ENCODE measurements around the gene TAF11L2.

DNA sequence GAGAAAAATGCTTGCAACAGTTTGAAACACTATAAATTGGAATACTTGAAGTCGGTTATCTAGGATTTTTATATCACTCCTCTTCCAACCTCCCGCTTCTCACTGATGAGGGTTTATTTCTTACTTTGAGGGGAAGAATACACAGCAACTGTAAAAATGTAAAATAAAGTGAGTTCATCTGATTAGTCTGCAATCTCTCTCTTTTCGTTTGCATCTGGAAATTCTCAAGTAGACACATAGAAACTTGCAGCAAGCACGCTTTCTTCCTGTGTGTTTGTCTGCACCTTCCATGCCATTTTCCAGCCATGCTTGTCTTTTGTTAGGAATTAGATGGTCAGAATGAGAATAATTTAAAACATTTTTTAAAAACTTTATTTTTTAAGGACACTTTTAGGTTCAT lies 45.1 kb upstream of the TAF11L2 start:
- TF ChIP-seq, protein P1, sequence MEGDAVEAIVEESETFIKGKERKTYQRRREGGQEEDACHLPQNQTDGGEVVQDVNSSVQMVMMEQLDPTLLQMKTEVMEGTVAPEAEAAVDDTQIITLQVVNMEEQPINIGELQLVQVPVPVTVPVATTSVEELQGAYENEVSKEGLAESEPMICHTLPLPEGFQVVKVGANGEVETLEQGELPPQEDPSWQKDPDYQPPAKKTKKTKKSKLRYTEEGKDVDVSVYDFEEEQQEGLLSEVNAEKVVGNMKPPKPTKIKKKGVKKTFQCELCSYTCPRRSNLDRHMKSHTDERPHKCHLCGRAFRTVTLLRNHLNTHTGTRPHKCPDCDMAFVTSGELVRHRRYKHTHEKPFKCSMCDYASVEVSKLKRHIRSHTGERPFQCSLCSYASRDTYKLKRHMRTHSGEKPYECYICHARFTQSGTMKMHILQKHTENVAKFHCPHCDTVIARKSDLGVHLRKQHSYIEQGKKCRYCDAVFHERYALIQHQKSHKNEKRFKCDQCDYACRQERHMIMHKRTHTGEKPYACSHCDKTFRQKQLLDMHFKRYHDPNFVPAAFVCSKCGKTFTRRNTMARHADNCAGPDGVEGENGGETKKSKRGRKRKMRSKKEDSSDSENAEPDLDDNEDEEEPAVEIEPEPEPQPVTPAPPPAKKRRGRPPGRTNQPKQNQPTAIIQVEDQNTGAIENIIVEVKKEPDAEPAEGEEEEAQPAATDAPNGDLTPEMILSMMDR (IDR thresholded peaks at IDR 0.05; ENCODE audit: low read depth, low read length) = no peak
- TF ChIP-seq EZH2phosphoT487 (IDR thresholded peaks at IDR 0.05; ENCODE audit: low read depth) = no peak

Measured in OCI-LY3 (cell line).